Smooth muscle cell of the pulmonary artery (primary cell): ENCODE results near the gene CABP2. TPM values are rescaled to one million over a fixed set of nuclear protein-coding genes. Genes with fewer than 3 reads are reported as not detected.

Experiments used
- total RNA-seq: library from RNA; depleted of rRNA; stranded (reverse); fragments of >200 nt; gene quantifications from 2 replicates; pipeline ENCODE4 v1.2.3, GENCODE V29; 2014

CABP2 gene
- not detected in 2 replicates for total RNA-seq

GRCh38 chr11:67522844-67523555 lies at the start of gene CABP2:
CABP2 (minus strand) TSS chr11:67523446; CDS start chr11:67523326, 120 bp downstream.

GRCh38 chr11:67507864-67508485 lies 15.3 kb downstream of the CABP2 start, which contains the start of gene CDK2AP2:
CDK2AP2 (minus strand) TSS chr11:67508162; CDS start chr11:67508082, 80 bp downstream.

GRCh38 chr11:67504950-67505581 lies 18.2 kb downstream of the CABP2 start, which contains the start of gene PITPNM1:
PITPNM1 (minus strand) TSS chr11:67505363; CDS start chr11:67504180, 1,183 bp downstream.

GRCh38 chr11:67482827-67483798 lies 40.1 kb downstream of the CABP2 start, which contains the start of gene AIP:
AIP (plus strand) TSS chr11:67483026; CDS start chr11:67483159, 133 bp downstream.

Other genes starting within 250 kb of the CABP2 start
- gene ANKRD13D, start 234.1 kb downstream of the CABP2 start, total RNA-seq: 31.9 and 57.9 TPM in 2 replicates
- gene SSH3, start 219.9 kb downstream of the CABP2 start, total RNA-seq: 13.4 and 16.8 TPM in 2 replicates
- gene POLD4, start 169.9 kb downstream of the CABP2 start, total RNA-seq: 39.9 and 47.6 TPM in 2 replicates
- gene CLCF1, start 149.8 kb downstream of the CABP2 start, total RNA-seq: 4.4 and 5.3 TPM in 2 replicates
- gene RAD9A, start 131.5 kb downstream of the CABP2 start, total RNA-seq: 6.9 and 9.8 TPM in 2 replicates
- gene PPP1CA, start 121.6 kb downstream of the CABP2 start, total RNA-seq: 102 and 108 TPM in 2 replicates
- gene TBC1D10C, start 119.4 kb downstream of the CABP2 start, total RNA-seq: not detected in 2 replicates
- gene CARNS1, start 107.8 kb downstream of the CABP2 start, total RNA-seq: 0.59 and 0.69 TPM in 2 replicates
- 33.7 and 36.5 TPM in 2 replicates for gene RPS6KB2, start 95.0 kb downstream of the CABP2 start, total RNA-seq
- gene PTPRCAP, start 85.8 kb downstream of the CABP2 start, total RNA-seq: 0.17 and 0.46 TPM in 2 replicates
- 88.7 and 110 TPM in 2 replicates for gene CORO1B, start 80.0 kb downstream of the CABP2 start, total RNA-seq
- not detected in 2 replicates for gene GPR152, start 70.7 kb downstream of the CABP2 start, total RNA-seq
- gene CABP4, start 68.1 kb downstream of the CABP2 start, total RNA-seq: under 0.01 TPM in 1 of 2 replicates, not detected in the other
- 51.5 and 53.7 TPM in 2 replicates for gene TMEM134, start 54.2 kb downstream of the CABP2 start, total RNA-seq
- gene AIP, start 40.4 kb downstream of the CABP2 start, total RNA-seq: 77.1 and 89.2 TPM in 2 replicates
- gene PITPNM1, start 18.1 kb downstream of the CABP2 start, total RNA-seq: 26.5 and 36.7 TPM in 2 replicates
- gene CDK2AP2, start 15.3 kb downstream of the CABP2 start, total RNA-seq: 18.4 and 25.0 TPM in 2 replicates
- gene GSTP1, start 60.4 kb upstream of the CABP2 start, total RNA-seq: 551 and 670 TPM in 2 replicates
- gene NDUFV1, start 83.5 kb upstream of the CABP2 start, total RNA-seq: 103 and 121 TPM in 2 replicates
- gene NUDT8, start 106.5 kb upstream of the CABP2 start, total RNA-seq: 3.4 and 3.9 TPM in 2 replicates
- not detected in 2 replicates for gene TBX10, start 116.3 kb upstream of the CABP2 start, total RNA-seq
- gene ACY3, start 127.3 kb upstream of the CABP2 start, total RNA-seq: not detected in 2 replicates
- not detected in 2 replicates for gene ALDH3B2, start 151.2 kb upstream of the CABP2 start, total RNA-seq